GM12865 (cell line): ENCODE results near the gene BAD.
A peak's percentile ranks its signal among the peaks of the same experiment; 100 is the strongest.

Experiments
- DNase-seq: peaks from one replicate; pipeline ENCODE4 v3.0.0; 2010; ENCODE audit warnings: low read depth
- H3K4me3 ChIP-seq: 2 replicates; pipeline ENCODE4 v1.5.1; 2011; ENCODE audit warnings: mild to moderate bottlenecking, low read depth, low read length, control low read depth
- CTCF ChIP-seq: IDR thresholded peaks from 2 replicates; pipeline ENCODE4 v1.5.1; 2011; ENCODE audit warnings: low read length, control low read depth, low read depth, inconsistent platforms; ENCODE audit not compliant: insufficient read depth; ENCODE audit errors: missing control alignments

The BAD gene

DNA sequence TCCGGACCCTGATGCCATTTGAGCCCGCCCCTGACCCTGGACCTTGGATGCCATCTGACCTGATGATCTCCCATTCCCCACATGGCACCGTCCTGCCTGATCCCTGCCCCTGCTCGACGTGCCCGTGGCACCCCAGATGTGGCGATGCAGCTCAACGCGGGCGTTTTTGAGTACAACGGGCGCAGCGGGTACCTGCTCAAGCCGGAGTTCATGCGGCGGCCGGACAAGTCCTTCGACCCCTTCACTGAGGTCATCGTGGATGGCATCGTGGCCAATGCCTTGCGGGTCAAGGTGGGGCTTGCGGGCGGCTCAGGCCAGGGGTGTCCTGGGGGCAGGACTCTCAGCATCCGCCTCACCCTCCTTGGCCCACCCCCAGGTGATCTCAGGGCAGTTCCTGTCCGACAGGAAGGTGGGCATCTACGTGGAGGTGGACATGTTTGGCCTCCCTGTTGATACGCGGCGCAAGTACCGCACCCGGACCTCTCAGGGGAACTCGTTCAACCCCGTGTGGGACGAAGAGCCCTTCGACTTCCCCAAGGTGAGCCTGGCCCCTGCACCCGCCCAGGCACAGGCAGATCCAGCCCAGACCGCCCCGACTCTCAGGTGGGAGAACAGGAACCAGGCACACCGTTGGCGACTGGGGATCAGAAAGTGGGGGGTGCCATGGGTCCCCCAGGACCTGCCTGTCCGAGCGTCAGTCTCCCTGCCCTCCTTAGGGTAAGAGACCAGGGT, 22.0 kb downstream of the BAD start:
- TF ChIP-seq CTCF, result no peak
- H3K4me3 ChIP-seq, result no peak overlapping the region
- DNase-seq, result no peak

- no peak for TF ChIP-seq CTCF
- H3K4me3 ChIP-seq, result no peak overlapping the region
- no peak for DNase-seq
These were observed 22.8 kb downstream of the BAD start for GRCh38 chr11:64261556-64262080.

DNA sequence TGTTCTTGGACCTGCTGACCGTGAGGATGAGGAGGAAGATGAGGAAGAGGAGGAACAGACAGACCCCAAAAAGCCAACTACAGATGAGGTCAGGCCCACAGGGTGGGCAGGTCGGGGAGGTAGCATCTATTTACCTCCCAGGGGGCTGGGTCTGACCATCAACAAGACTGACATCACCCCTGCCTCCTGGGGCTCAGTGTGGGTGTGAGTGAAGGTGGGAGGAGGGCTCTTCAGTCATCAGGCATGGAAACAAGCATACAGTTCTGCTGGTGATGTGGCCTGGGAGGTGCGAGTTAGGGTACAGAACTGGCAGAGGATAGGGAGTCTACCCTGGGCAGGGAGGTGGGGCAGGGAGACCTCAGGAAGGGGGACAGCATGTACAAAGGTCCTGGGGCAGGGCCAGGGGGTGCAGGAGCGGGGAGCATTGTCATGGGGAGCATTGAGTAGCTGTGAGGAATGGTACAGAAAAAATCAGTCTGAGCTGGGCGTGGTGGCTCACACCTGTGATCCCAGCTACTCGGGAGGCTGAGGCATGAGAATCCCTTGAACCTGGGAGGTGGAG, 24.2 kb downstream of the BAD start:
- no peak overlapping the region for H3K4me3 ChIP-seq
- no peak for DNase-seq
- no peak for TF ChIP-seq CTCF

DNA sequence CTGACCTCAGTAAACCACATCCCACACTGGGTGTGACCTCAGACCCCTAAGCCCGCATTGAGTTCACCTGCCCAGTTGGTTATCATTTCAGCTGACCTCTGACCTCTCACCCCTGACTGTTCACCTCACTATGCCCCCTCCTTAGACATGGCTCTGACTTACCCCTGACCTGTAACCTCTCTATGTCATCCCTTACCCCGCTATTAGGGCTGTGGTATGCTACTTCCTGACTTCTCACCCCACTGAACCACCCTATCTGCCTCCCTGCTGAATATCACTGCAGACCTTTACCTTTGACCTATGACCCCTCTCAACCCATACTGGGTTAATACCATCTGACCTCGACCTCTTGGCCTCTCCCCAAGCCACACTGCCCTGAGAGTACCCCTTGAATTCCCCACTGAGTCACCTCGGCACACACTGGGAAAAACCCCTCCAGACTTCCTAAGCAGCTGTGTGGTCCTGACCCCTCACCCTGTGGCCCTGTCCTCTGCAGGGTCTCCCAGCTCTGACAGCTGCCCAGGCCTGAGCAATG, 24.9 kb downstream of the BAD start:
- TF ChIP-seq CTCF, result no peak
- H3K4me3 ChIP-seq, result no peak overlapping the region
- DNase-seq, result peak; percentile 40

DNA sequence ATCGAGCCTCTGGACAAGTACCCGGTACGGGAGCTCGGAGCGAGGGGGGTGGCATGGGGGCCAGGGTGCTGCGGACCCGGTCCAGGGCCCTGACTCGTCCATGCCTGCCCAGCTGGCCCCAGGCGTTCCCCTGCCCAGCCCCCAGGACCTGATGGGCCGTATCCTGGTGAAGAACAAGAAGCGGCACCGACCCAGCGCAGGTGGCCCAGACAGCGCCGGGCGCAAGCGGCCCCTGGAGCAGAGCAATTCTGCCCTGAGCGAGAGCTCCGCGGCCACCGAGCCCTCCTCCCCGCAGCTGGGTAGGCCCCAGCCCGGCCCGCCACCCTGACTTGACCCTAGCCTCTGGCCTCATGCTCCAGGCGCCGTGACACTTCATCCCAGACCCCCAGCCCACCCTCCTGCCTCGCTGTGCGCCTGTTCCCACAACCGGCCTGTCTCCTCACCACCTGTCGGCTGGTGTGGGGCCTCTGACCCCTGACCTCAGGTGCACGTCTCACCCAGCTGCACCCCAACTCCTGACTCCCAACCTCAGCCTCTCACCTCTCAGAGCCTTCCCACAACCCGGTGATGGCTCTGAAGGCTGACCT, 25.4 kb downstream of the BAD start:
- TF ChIP-seq CTCF, result no peak

GRCh38 chr11:64258356-64258755, 26.1 kb downstream of the BAD start:
- no peak for TF ChIP-seq CTCF

More for the DNA sequence above, 25.4 kb downstream of the BAD start:
- no peak for DNase-seq
- no peak overlapping the region for H3K4me3 ChIP-seq

More at GRCh38 chr11:64258356-64258755, 26.1 kb downstream of the BAD start:
- H3K4me3 ChIP-seq, result no peak overlapping the region
- no peak for DNase-seq
